Measurements from ENCODE around the gene HMGB1. TPM values are rescaled to one million over a fixed set of nuclear protein-coding genes. Genes with fewer than 3 reads are reported as not detected.
"Not testable (repeated sequence)": the region's sequence is repeated elsewhere in the genome, so short reads cannot be mapped to it uniquely, and the experiment has no call there.

The HMGB1 gene
- total RNA-seq, 1 experiment from 2014 or later: 1,662 TPM

- Histone ChIP-seq H3K4me1 (no peaks in the 10 kb centered on the region), H3K9me3 (replicated peaks) (no peaks in the 10 kb centered on the region), H3K4me3 (no peak overlapping the region), H3K27me3 (no peaks in the 10 kb centered on the region; the same call in 1 of the 2 replicates), H3K27ac (no peak overlapping the region), H3K36me3 (peaks cover 24% of the 10 kb centered on the region)
- no peak for DNase-seq
Observed at GRCh38 chr13:30454991-30455390, 10.7 kb downstream of the HMGB1 start.

GRCh38 chr13:30453727-30454126 lies 12.0 kb downstream of the HMGB1 start:
- H3K4me1 ChIP-seq: no peaks in the 10 kb centered on the region
- H3K4me3 ChIP-seq: no peak overlapping the region
- no peaks in the 10 kb centered on the region; the same call in 1 of the 2 replicates for H3K27me3 ChIP-seq
- peaks cover 11% of the 10 kb centered on the region for H3K36me3 ChIP-seq
- H3K27ac ChIP-seq: no peak overlapping the region
- no peak for DNase-seq
- no peaks in the 10 kb centered on the region for H3K9me3 ChIP-seq (replicated peaks)

GRCh38 chr13:30451476-30451875 lies 14.3 kb downstream of the HMGB1 start:
- not testable (repeated sequence) for H3K27me3 ChIP-seq; H3K4me1 ChIP-seq; H3K9me3 ChIP-seq (replicated peaks); H3K27ac ChIP-seq; H3K4me3 ChIP-seq; DNase-seq; H3K36me3 ChIP-seq

DNA sequence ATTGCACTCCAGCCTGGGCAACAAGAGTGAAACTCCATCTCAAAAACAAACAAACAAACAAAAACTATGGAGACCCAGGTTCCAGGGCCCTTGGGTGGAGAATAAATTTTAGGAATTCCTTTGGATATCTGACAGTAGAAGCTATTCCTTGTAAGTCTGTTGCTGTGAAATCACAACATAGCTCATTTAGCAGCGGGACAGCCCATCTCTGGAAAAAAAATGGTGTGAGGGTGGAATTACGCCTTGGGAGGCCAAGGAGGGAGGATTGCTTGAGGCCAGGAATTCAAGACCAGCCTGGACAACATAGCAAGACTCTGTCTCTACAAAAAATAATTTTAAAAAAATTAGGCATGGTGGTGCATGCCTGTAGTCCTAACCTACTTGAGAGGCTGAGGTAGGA lies 15.7 kb downstream of the HMGB1 start:
- Histone ChIP-seq H3K36me3 (no peaks in the 10 kb centered on the region; the same call in 1 of the 2 replicates), H3K27ac (no peak overlapping the region), H3K4me3 (no peak overlapping the region), H3K27me3 (no peaks in the 10 kb centered on the region; the same call in 1 of the 2 replicates), H3K9me3 (replicated peaks) (no peaks in the 10 kb centered on the region), H3K4me1 (peaks cover 4% of the 10 kb centered on the region; the same call in 1 of the 2 replicates)
- DNase-seq: no peak

DNA sequence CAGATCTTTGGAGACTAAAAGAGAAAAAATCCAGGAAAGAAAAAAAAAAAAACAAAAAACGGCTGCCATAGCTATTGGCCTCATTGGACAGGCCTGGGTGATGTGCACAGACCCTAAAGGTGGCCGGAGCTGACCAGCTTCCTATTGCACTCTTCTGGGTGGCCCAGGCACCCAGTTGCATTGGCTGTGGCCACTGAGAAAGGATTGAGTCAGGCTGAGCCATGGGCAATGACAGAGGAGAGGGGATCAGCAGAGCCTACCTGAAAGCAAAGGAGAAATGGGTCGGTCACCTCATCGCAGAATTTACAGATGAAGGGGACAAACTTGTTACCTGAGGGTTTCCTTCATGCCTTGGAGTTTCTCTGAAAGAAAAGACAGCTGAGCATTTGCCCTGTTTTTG lies 17.3 kb downstream of the HMGB1 start:
- peaks cover 4% of the 10 kb centered on the region; the same call in 1 of the 2 replicates for H3K4me1 ChIP-seq
- H3K36me3 ChIP-seq: no peaks in the 10 kb centered on the region; the same call in 1 of the 2 replicates
- no peaks in the 10 kb centered on the region for H3K9me3 ChIP-seq (replicated peaks)
- no peak for DNase-seq
- H3K4me3 ChIP-seq: no peak overlapping the region
- H3K27me3 ChIP-seq: no peaks in the 10 kb centered on the region; the same call in 1 of the 2 replicates
- no peak overlapping the region for H3K27ac ChIP-seq

- no peaks in the 10 kb centered on the region for H3K36me3 ChIP-seq
- no peaks in the 10 kb centered on the region for H3K9me3 ChIP-seq (replicated peaks)
- no peaks in the 10 kb centered on the region for H3K27me3 ChIP-seq
- peak overlapping the region; percentile 70 for H3K27ac ChIP-seq
- peak overlapping the region; percentile 57 for H3K4me3 ChIP-seq
- no peak for DNase-seq
- H3K4me1 ChIP-seq: peaks cover 4% of the 10 kb centered on the region; the same call in 1 of the 2 replicates
Observed at GRCh38 chr13:30446126-30446500, 19.6 kb downstream of the HMGB1 start.

DNA sequence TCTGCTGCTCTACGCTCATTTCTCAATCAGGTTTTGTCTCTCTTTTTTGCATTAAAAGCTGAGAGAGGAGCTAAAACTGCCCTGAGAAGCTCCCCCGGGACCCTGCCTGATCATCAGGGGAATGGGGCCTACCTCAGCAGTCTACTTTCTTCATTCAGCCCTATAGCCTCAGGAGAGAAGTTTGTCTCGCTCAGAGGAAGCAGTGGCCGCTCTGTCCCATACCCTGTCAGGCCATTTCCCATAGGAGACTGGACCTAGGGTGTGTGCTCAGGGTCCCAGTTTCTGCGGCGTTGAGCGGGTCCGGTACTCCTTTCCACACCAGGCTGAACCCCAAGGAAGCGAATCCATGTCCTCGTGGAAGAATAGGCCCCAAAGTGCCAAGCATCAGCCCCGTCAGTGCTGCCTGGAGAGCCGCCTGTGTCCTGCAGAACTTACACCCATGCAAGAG lies 21.8 kb downstream of the HMGB1 start:
- Histone ChIP-seq H3K4me3 (no peak overlapping the region), H3K4me1 (peaks cover 4% of the 10 kb centered on the region; the same call in 1 of the 2 replicates), H3K27me3 (no peaks in the 10 kb centered on the region), H3K9me3 (replicated peaks) (no peaks in the 10 kb centered on the region), H3K36me3 (no peaks in the 10 kb centered on the region), H3K27ac (no peak overlapping the region)
- DNase-seq: no peak

- DNase-seq, H3K27ac ChIP-seq, H3K4me3 ChIP-seq: not testable (repeated sequence)
Observed at GRCh38 chr13:30443491-30443890, 22.2 kb downstream of the HMGB1 start.

DNA sequence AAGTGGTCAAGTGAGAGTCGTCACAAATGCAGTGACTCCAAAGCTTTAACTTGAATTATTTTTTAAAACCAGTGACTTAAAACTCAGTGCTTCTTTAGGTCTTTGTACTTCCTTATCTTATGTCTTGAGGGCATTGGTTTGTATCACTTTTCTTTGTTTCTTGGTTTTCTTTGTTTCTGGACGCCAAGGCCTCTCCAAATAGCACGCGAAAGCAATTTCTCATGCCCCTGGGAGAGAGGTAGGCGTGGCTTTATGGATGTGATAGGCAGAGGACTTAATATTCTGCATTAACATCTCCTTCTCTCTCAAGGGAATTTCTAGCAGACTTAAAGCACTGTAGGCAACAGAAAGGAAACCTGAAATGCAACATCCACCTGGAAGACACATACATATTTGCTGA lies 22.8 kb downstream of the HMGB1 start:
- Histone ChIP-seq H3K4me3 (no peak overlapping the region), H3K9me3 (replicated peaks) (no peaks in the 10 kb centered on the region), H3K27me3 (no peaks in the 10 kb centered on the region), H3K27ac (no peak overlapping the region), H3K4me1 (peaks cover 4% of the 10 kb centered on the region; the same call in 1 of the 2 replicates), H3K36me3 (no peaks in the 10 kb centered on the region)
- no peak for DNase-seq

More at GRCh38 chr13:30443491-30443890, 22.2 kb downstream of the HMGB1 start:
- H3K4me1 ChIP-seq; H3K9me3 ChIP-seq (replicated peaks); H3K27me3 ChIP-seq; H3K36me3 ChIP-seq: not testable (repeated sequence)

GRCh38 chr13:30440910-30441703 lies 24.6 kb downstream of the HMGB1 start:
- Histone ChIP-seq H3K4me1 (no peaks in the 10 kb centered on the region), H3K4me3 (no peak overlapping the region), H3K27me3 (no peaks in the 10 kb centered on the region), H3K9me3 (replicated peaks) (no peaks in the 10 kb centered on the region), H3K27ac (no peak overlapping the region), H3K36me3 (no peaks in the 10 kb centered on the region)
- no peak for DNase-seq

DNA sequence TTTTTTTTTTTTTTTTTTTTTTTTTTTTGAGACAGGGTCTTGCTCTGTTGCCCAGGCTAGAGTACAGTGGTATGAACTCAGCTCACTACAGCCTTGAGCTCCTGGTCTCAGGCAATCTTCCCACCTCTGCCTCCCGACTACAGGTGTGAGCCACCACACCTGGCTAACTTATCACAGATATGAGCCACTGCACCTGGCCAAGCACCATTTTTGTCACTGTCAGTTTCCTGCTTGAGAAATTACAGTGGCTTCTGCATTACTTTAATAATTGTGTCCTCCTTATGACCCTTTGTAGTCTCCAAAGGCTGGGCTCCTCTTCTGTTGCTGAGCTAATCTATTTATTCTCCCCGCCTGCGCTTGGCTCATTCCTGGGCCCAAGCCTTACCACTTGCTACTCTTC lies 27.4 kb downstream of the HMGB1 start:
- Histone ChIP-seq H3K36me3 (no peaks in the 10 kb centered on the region), H3K27me3 (no peaks in the 10 kb centered on the region), H3K27ac (no peak overlapping the region), H3K4me1 (no peaks in the 10 kb centered on the region), H3K9me3 (replicated peaks) (no peaks in the 10 kb centered on the region), H3K4me3 (no peak overlapping the region)
- no peak for DNase-seq

- Histone ChIP-seq H3K9me3 (replicated peaks) (no peaks in the 10 kb centered on the region), H3K27ac (no peak overlapping the region), H3K36me3 (no peaks in the 10 kb centered on the region), H3K4me1 (no peaks in the 10 kb centered on the region), H3K27me3 (no peaks in the 10 kb centered on the region), H3K4me3 (no peak overlapping the region)
- DNase-seq: no peak
Observed at GRCh38 chr13:30437177-30437576, 28.6 kb downstream of the HMGB1 start.

DNA sequence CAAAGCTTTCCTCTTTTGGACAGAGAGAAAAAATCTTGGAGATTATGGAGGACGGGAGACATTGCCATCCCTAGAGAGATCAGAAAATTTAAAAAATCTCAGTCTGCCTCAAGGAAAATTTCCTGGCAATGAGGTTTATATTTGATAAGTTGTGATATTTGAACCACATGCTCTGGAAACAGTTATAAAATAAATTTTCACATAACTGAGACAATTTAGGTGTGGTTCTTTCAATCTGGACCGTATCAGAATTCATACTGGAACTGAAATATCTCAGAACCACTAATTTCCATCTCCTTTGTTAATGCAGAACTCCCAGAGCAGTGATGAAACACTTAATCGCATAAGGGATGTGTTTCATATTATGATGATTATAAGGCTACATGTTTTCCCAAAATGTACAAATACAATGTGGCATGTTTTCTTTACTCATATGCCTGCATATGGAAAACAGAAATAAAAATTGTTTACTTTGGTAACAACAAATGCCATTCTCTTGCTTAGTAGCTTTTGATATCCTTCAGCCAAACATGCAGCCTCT lies 29.8 kb downstream of the HMGB1 start:
- no peaks in the 10 kb centered on the region for H3K4me1 ChIP-seq
- H3K27me3 ChIP-seq: no peaks in the 10 kb centered on the region
- H3K36me3 ChIP-seq: no peaks in the 10 kb centered on the region
- no peak for DNase-seq
- no peak overlapping the region for H3K4me3 ChIP-seq
- no peak overlapping the region for H3K27ac ChIP-seq
- no peaks in the 10 kb centered on the region for H3K9me3 ChIP-seq (replicated peaks)

- Histone ChIP-seq H3K4me1 (peaks cover 18% of the 10 kb centered on the region), H3K9me3 (replicated peaks) (no peaks in the 10 kb centered on the region), H3K4me3 (no peak overlapping the region), H3K27me3 (no peaks in the 10 kb centered on the region), H3K27ac (no peak overlapping the region), H3K36me3 (no peaks in the 10 kb centered on the region)
- DNase-seq: no peak
Observed at GRCh38 chr13:30431269-30431940, 34.3 kb downstream of the HMGB1 start.

Data from SJCRH30 (cell line).